ENCODE measurements around the gene GALNT16.

GRCh38 chr14:69405762-69406161 is 145.8 kb downstream of the GALNT16 start:
- no peak for TF ChIP-seq CTCF (IDR thresholded peaks at IDR 0.05; ENCODE audit: extremely low read depth in 1 of 2, insufficient read depth in 1 of 2, low read depth in 1 of 2, low read length in 2 of 2)
- no peak for TF ChIP-seq EZH2 (IDR thresholded peaks at IDR 0.05; ENCODE audit: borderline replicate concordance, low read depth, low read length, severe bottlenecking)
- no peak for TF ChIP-seq JUN (IDR thresholded peaks at IDR 0.05; ENCODE audit: borderline replicate concordance, insufficient read depth, insufficient read length, low read depth)

Measured in endothelial cell of umbilical vein (primary cell).